ENCODE results near the gene RPS6KC1.

DNA sequence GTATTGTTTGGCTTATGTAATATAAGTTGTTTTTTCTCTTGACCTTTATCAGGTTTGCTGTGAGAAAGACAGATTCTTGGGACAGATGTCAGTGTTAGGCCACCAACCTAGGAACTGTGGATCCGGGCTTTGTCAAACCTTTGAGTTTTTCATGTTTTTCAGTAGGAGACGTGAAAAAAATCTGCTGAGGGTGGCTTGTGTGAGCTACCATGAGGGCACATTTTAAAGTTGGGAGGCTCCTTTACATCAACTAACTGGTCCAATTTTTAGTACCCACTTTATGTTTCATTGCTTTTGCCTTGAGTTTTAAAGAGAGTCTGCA, 801 bp downstream of the RPS6KC1 start:
- TF ChIP-seq CTCF (conservative IDR thresholded peaks at IDR 0.05) (no peak), EZH2 (IDR thresholded peaks at IDR 0.05; ENCODE audit: low read depth) (no peak)

All from PC-9 (cell line).